ENCODE data around the gene AAR2. TPM values are rescaled to one million over a fixed set of nuclear protein-coding genes. Genes with fewer than 3 reads are reported as not detected.
A peak's percentile ranks its signal among the peaks of the same experiment; 100 is the strongest.

Gene AAR2
- total RNA-seq, 1 donor from 2014 or later = 32.8 TPM

DNA sequence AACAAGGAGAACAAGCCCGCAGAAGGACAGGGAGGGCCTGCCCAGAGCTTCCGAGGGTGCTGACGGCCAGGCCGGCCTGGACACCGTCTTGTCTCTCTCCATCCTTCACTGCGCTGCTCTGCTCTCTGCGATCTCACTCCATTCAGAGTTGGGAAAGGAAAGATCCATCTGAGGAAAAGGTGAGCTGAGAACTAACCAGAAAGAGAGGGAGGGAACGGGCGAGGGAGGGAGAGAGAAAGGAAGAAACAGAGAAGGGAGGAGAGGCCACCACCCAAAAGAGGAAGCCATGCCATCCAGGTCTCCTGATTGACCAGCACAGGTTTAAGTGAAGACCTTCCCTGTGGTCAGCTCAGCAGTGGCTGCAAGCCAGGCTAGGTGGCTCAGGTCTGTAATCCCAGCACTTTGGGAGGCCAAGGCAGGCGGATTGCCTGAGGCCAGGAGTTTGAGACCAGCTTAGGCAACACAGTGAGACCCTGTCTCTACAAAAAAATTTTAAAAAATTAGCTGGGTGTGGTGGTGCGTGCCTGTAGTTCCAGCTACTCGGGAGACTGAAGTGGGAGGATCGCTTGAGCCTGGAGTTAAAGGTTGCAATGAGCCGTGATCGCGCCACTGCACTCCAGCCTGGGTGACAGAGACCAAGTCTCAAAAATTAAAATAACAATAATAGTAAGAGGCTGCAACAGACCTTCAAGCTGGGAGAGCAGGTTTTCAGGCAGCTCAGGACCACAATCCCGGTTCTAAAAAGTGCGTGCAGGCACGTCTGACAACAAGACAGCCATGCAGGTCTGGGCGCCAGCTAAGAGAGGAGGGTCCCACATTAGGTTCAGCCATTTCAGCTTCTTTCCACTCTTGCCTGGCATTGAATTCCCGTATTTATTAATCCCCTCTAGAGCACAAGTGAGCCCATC is 35.6 kb downstream of the AAR2 start:
- Mint-ChIP-seq H3K27me3 (ENCODE audit: unreplicated experiment) (peaks cover 11% of the 10 kb centered on the region), H3K36me3 (ENCODE audit: unreplicated experiment) (no peaks in the 10 kb centered on the region), H3K4me3 (ENCODE audit: unreplicated experiment) (no peak overlapping the region), H3K9me3 (ENCODE audit: unreplicated experiment) (no peaks in the 10 kb centered on the region), H3K4me1 (ENCODE audit: unreplicated experiment) (no peaks in the 10 kb centered on the region), H3K27ac (ENCODE audit: unreplicated experiment) (no peak overlapping the region)
- no peak for TF ChIP-seq CTCF (IDR thresholded peaks at IDR 0.05)
- DNase-seq (ENCODE audit: extremely low spot score, unreplicated experiment) = peak; percentile 51

GRCh38 chr20:36272547-36273220 is 36.4 kb downstream of the AAR2 start:
- DNase-seq (ENCODE audit: extremely low spot score, unreplicated experiment) = peak; percentile 57
- Mint-ChIP-seq H3K9me3 (ENCODE audit: unreplicated experiment) (no peaks in the 10 kb centered on the region), H3K4me3 (ENCODE audit: unreplicated experiment) (no peak overlapping the region), H3K36me3 (ENCODE audit: unreplicated experiment) (no peaks in the 10 kb centered on the region), H3K4me1 (ENCODE audit: unreplicated experiment) (no peaks in the 10 kb centered on the region), H3K27ac (ENCODE audit: unreplicated experiment) (no peak overlapping the region), H3K27me3 (ENCODE audit: unreplicated experiment) (peaks cover 12% of the 10 kb centered on the region)
- TF ChIP-seq CTCF (IDR thresholded peaks at IDR 0.05) = no peak

- Mint-ChIP-seq H3K4me3 (ENCODE audit: unreplicated experiment) (no peak overlapping the region), H3K4me1 (ENCODE audit: unreplicated experiment) (no peaks in the 10 kb centered on the region)
These were observed 37.3 kb downstream of the AAR2 start for GRCh38 chr20:36273414-36274180.

GRCh38 chr20:36274181-36274841 is 38.0 kb downstream of the AAR2 start:
- peak; percentile 83 for DNase-seq (ENCODE audit: extremely low spot score, unreplicated experiment)
- peaks cover 18% of the 10 kb centered on the region for H3K27me3 Mint-ChIP-seq (ENCODE audit: unreplicated experiment)
- no peak overlapping the region for H3K4me3 Mint-ChIP-seq (ENCODE audit: unreplicated experiment)
- H3K9me3 Mint-ChIP-seq (ENCODE audit: unreplicated experiment) = no peaks in the 10 kb centered on the region
- TF ChIP-seq CTCF (IDR thresholded peaks at IDR 0.05) = no peak
- no peaks in the 10 kb centered on the region for H3K4me1 Mint-ChIP-seq (ENCODE audit: unreplicated experiment)
- H3K27ac Mint-ChIP-seq (ENCODE audit: unreplicated experiment) = no peak overlapping the region
- H3K36me3 Mint-ChIP-seq (ENCODE audit: unreplicated experiment) = no peaks in the 10 kb centered on the region

More at GRCh38 chr20:36273414-36274180, 37.3 kb downstream of the AAR2 start:
- peak; percentile 77 for DNase-seq (ENCODE audit: extremely low spot score, unreplicated experiment)
- Mint-ChIP-seq H3K36me3 (ENCODE audit: unreplicated experiment) (no peaks in the 10 kb centered on the region), H3K27ac (ENCODE audit: unreplicated experiment) (no peak overlapping the region), H3K9me3 (ENCODE audit: unreplicated experiment) (no peaks in the 10 kb centered on the region), H3K27me3 (ENCODE audit: unreplicated experiment) (peaks cover 18% of the 10 kb centered on the region)
- TF ChIP-seq CTCF (IDR thresholded peaks at IDR 0.05) = peak; percentile 42

Data from osteocyte (in vitro differentiated cells).